MM.1S (cell line): ENCODE data around the gene TYW1B.
"Not testable (repeated sequence)": the region's sequence is repeated elsewhere in the genome, so short reads cannot be mapped to it uniquely, and the experiment has no call there.

Source experiments
- DNase-seq: peaks from one replicate; pipeline ENCODE4 v3.0.0-alpha.2; 2015
- H2AFZ ChIP-seq: fragments of 300-600 bp; sonication (generic); 2 replicates; pipeline ENCODE4 v1.6.0; 2016; ENCODE audit warnings: antibody characterized with exemption, low read length
- H3F3A ChIP-seq: fragments of 300-600 bp; sonication (generic); 2 replicates; pipeline ENCODE4 v1.6.1; 2016; ENCODE audit warnings: mild to moderate bottlenecking, antibody characterized with exemption, low read length, moderate library complexity, mixed read lengths; ENCODE audit not compliant: insufficient read depth
- H3K27ac ChIP-seq: fragments of 300-600 bp; sonication (generic); 2 replicates; pipeline ENCODE4 v1.5.1; 2016; ENCODE audit warnings: mild to moderate bottlenecking, low read length
- H3K27me3 ChIP-seq: fragments of 300-600 bp; sonication (generic); replicated peaks from 2 replicates; pipeline ENCODE4 v1.6.0; 2016; ENCODE audit warnings: low read length; ENCODE audit not compliant: insufficient read depth
- H3K36me3 ChIP-seq: fragments of 300-600 bp; sonication (generic); replicated peaks from 2 replicates; pipeline ENCODE4 v1.6.1; 2016; ENCODE audit warnings: mild to moderate bottlenecking, low read length, mixed read lengths; ENCODE audit not compliant: insufficient read depth
- H3K4me1 ChIP-seq: fragments of 300-600 bp; sonication (generic); 2 replicates; pipeline ENCODE4 v1.6.1; 2016; ENCODE audit warnings: low read length, mixed read lengths
- H3K4me2 ChIP-seq: fragments of 300-600 bp; sonication (generic); 2 replicates; pipeline ENCODE4 v1.6.0; 2016; ENCODE audit warnings: low read depth, low read length
- H3K4me3 ChIP-seq: fragments of 300-600 bp; sonication (generic); 2 replicates; pipeline ENCODE4 v1.5.1; 2016; ENCODE audit warnings: low read length, mixed read lengths
- H3K79me2 ChIP-seq: fragments of 300-600 bp; sonication (generic); 2 replicates; pipeline ENCODE4 v1.6.1; 2016; ENCODE audit warnings: mixed run types, low read length, mixed read lengths
- H3K9ac ChIP-seq: fragments of 300-600 bp; sonication (generic); 2 replicates; pipeline ENCODE4 v1.6.1; 2016; ENCODE audit warnings: low read length, mixed read lengths
- H3K9me2 ChIP-seq: fragments of 300-600 bp; sonication (generic); replicated peaks from 2 replicates; pipeline ENCODE4 v1.6.1; 2016; ENCODE audit warnings: mild to moderate bottlenecking, low read length, mixed read lengths; ENCODE audit not compliant: insufficient read depth
- H3K9me3 ChIP-seq: fragments of 300-600 bp; sonication (generic); replicated peaks from 2 replicates; pipeline ENCODE4 v1.6.1; 2016; ENCODE audit warnings: mild to moderate bottlenecking, low read length, mixed read lengths; ENCODE audit not compliant: insufficient read depth
- H4K20me1 ChIP-seq: fragments of 300-600 bp; sonication (generic); 2 replicates; pipeline ENCODE4 v1.6.1; 2016; ENCODE audit warnings: mild to moderate bottlenecking, low read length, moderate library complexity, mixed read lengths; ENCODE audit not compliant: insufficient read depth
- CTCF ChIP-seq: fragments of 300-600 bp; sonication (generic); IDR thresholded peaks from 2 replicates; pipeline ENCODE4 v1.5.1; 2016; ENCODE audit warnings: antibody characterized with exemption, low read length, mixed read lengths
- EZH2 ChIP-seq: fragments of 300-600 bp; sonication (generic); optimal IDR thresholded peaks from 2 replicates; pipeline ENCODE3; 2017; ENCODE audit warnings: low read depth, mild to moderate bottlenecking, antibody characterized with exemption, low read length, mixed read lengths
- EZH2phosphoT487 ChIP-seq: fragments of 300-600 bp; sonication (generic); IDR thresholded peaks from 2 replicates; pipeline ENCODE4 v1.6.1; 2018; ENCODE audit warnings: antibody characterized with exemption, low read length

TYW1B gene

GRCh38 chr7:72546586-72547237 lies 281.3 kb downstream of the TYW1B start:
- not testable (repeated sequence) for H4K20me1 ChIP-seq, H3K27ac ChIP-seq, H3K4me3 ChIP-seq, H3F3A ChIP-seq, H3K9ac ChIP-seq, H3K27me3 ChIP-seq, DNase-seq, H3K4me1 ChIP-seq, H2AFZ ChIP-seq, H3K9me2 ChIP-seq, H3K4me2 ChIP-seq, H3K9me3 ChIP-seq, H3K79me2 ChIP-seq, H3K36me3 ChIP-seq

GRCh38 chr7:72544531-72544930 lies 283.5 kb downstream of the TYW1B start:
- not testable (repeated sequence) for H3K4me3 ChIP-seq, H3K36me3 ChIP-seq, H3K9me2 ChIP-seq, H3F3A ChIP-seq, H3K79me2 ChIP-seq, H2AFZ ChIP-seq, H4K20me1 ChIP-seq, H3K9ac ChIP-seq, H3K4me1 ChIP-seq, H3K27ac ChIP-seq, H3K27me3 ChIP-seq, DNase-seq, H3K9me3 ChIP-seq, H3K4me2 ChIP-seq

- H3K4me2 ChIP-seq = no peak overlapping the region
- H3K27me3 ChIP-seq = no peaks in the 10 kb centered on the region
- H3K79me2 ChIP-seq = no peaks in the 10 kb centered on the region
- no peak overlapping the region for H2AFZ ChIP-seq
- H3K27ac ChIP-seq = no peak overlapping the region
- H3F3A ChIP-seq = no peaks in the 10 kb centered on the region
- no peak overlapping the region for H3K4me3 ChIP-seq
- H4K20me1 ChIP-seq = no peaks in the 10 kb centered on the region
- H3K9me3 ChIP-seq = no peaks in the 10 kb centered on the region
- H3K9ac ChIP-seq = no peak overlapping the region
- no peak for DNase-seq
- no peaks in the 10 kb centered on the region for H3K4me1 ChIP-seq
- no peaks in the 10 kb centered on the region for H3K9me2 ChIP-seq
- TF ChIP-seq CTCF (no peak), EZH2phosphoT487 (no peak), EZH2 (no peak)
- H3K36me3 ChIP-seq = no peaks in the 10 kb centered on the region
Observed at GRCh38 chr7:72540923-72541322, 287.1 kb downstream of the TYW1B start.

GRCh38 chr7:72540106-72540611 lies 287.8 kb downstream of the TYW1B start:
- Histone ChIP-seq H3K4me2 (no peak overlapping the region), H3K4me3 (no peak overlapping the region), H3K4me1 (no peaks in the 10 kb centered on the region), H3K27me3 (no peaks in the 10 kb centered on the region), H3K79me2 (no peaks in the 10 kb centered on the region), H2AFZ (no peak overlapping the region), H3K9me3 (no peaks in the 10 kb centered on the region), H3F3A (no peaks in the 10 kb centered on the region), H4K20me1 (no peaks in the 10 kb centered on the region), H3K27ac (no peak overlapping the region), H3K9ac (no peak overlapping the region), H3K9me2 (no peaks in the 10 kb centered on the region), H3K36me3 (no peaks in the 10 kb centered on the region)
- no peak for TF ChIP-seq CTCF
- TF ChIP-seq EZH2 = no peak
- TF ChIP-seq EZH2phosphoT487 = no peak
- no peak for DNase-seq
